Measurements from ENCODE around the gene KATNAL1.

The KATNAL1 gene

DNA sequence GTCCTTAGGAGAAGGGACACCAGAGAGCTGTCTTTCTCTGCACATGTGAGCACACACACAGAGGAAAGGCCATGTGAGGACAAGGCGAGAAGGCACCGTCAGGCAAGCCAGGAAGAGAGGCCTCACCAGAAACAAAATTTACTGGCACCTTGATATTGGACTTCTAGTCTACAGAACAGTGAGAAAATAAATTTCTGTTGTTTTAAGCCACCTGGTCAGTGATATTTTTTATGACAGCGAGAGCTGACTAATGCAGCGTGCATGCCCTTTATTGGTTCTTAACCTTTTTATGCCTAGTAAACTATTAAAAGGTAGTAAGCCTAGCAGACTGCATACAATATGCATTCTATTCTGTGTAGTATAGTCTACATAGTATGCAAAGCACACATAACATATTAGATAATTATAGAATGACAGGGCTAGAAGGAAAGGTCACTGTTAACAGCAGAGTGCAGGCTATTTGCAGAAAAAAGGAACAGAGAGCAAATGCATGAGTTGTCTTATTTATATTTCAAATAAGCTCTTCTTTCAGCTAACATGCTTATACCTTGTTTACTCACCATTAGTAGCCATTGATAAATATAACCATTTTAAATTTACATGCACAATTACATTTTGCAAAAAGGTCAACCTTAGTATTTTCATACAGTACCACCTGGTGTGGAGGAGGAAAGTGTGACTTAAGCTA, 25.2 kb upstream of the KATNAL1 start:
- no peak for DNase-seq

- no peak for DNase-seq
These were observed 24.0 kb upstream of the KATNAL1 start for GRCh38 chr13:30331331-30331771.

GRCh38 chr13:30329009-30329585, 21.7 kb upstream of the KATNAL1 start:
- DNase-seq, result no peak

DNA sequence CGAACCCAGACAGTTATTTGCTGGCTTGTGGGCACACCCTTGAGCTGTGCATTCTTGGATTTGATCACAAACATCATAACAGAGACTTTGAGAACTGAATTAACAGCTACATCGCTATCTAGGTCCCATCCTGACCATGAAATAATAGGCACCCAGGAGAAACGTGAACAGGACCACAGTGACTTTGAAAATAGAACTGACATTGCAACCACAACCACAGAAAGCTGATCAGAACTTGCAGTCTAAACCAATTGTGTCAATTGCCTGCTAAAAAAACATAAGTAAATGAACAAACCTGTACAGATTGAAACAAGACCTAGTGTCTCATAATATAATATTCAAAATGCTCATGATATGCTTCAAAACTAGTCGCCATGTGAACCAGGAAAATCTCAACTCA, 18.3 kb upstream of the KATNAL1 start:
- DNase-seq, result no peak

GRCh38 chr13:30323524-30323923, 16.2 kb upstream of the KATNAL1 start:
- no peak for DNase-seq

- no peak for DNase-seq
These were observed 15.1 kb upstream of the KATNAL1 start for GRCh38 chr13:30322428-30322827.

- no peak for DNase-seq
These were observed 13.9 kb upstream of the KATNAL1 start for GRCh38 chr13:30321256-30321655.

DNA sequence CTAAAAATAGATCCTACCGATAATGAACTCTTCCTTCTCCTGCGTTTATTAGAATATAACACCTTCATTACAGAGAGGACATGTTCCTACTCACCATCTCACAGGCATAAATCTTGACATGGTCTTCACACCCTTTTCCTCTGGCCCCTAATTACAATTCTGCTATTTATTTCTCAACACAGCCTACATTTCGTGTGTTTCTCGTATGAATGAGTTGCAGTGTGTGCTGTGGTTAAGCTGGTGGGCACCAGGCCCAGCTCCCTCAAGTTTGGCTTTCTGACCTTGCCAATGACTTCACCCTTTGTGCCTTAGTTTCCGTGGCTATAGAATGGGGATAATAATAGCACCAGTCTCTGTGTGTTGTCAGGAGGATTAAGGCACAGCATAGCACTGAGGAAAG, 12.3 kb upstream of the KATNAL1 start:
- DNase-seq, result no peak

DNA sequence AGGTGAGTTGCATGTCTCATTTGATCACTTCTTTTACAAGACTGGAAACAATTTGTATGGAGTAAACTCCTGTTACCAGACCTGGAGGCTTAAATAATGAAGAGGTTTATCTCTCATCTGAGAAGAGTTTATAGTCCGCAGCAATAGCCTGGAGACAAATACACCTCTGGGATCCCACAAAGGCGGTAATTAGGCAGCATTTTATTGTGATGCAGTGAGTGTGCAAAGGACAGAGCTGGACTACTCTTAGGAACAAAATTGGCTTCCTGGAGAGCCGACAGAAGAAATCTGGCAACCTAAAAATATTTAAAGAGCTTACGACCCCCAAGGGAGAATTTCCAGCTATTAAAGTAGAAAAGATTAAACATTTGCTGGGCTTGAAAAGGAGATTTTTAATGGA, 11.8 kb upstream of the KATNAL1 start:
- no peak for DNase-seq

DNA sequence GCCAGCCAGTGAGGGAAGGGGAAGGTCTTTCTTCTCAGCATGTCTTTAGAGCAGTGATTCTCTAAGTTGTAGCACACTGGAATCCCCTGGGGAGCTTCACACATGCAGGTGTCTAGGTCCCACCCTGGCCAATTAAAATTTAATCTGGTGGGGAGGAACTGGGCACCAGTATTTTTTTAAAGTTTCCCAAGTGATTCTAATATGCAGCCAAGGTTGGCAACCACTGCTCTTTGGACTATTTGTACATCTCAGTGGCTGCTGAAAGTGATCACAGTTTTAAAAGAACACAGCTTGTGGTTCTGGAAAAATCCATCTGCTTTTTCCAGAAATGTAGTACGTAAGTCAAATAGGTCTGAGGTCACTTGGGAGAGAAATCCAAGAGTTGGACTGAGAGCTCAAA, 10.7 kb upstream of the KATNAL1 start:
- no peak for DNase-seq

DNA sequence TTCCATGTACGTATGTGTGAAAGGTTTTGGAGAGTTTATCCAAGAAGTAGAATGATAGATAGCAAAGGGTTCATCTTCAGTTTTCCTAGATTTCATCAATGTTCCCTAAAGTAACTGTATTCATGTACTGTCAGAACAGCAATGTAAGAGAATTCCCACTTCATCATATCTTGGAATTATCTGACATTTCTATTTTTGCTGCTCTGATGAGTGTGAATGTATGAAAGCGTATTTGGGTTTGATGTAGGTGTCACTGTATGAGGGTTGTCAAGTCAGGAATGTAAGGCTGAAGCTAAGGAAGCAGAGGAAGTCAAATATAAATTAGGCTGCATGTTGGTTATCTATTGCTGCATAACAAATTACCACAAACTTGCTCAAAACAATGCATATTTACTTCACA, 7.2 kb upstream of the KATNAL1 start:
- no peak for DNase-seq

- no peak for DNase-seq
These were observed 6.7 kb upstream of the KATNAL1 start for GRCh38 chr13:30314069-30314468.

GRCh38 chr13:30313311-30313710, 6.0 kb upstream of the KATNAL1 start:
- DNase-seq, result no peak

DNA sequence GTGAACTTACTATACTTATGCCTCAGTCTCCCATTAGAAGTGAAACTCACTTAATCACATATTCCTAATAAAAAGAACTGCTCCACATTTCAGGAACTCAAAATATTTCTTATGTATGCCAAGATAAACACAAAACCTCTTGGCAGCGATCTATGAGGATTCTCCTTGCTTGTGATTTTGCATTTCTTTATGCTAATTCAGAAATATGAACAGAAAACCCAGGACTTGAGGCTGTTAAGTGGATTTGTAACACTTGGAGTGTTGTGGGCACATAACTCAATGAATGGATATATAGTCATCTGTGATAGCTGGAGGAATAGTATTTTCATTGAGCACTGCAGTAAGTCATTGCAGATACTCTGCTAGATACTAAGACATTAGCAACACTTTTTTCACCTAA, 5.6 kb upstream of the KATNAL1 start:
- DNase-seq, result no peak

DNA sequence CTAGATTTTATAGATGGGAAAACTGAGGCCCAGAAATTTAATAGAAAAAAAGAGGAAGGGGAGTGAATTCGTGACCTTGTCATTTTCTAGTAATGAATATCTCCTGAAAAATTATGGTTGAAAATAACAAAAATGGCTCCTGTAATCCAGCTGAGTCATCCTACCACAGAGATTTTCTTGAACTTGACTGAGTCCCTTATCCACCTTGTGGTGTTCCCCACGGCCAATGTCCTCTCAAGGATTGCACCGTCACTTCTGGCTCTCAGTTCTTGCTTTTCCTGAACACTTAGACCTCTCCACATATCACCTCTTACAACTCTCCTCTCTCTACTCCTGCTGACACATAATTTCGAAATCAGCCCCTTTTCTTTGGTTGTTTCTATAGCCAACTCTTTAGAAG, 1.2 kb upstream of the KATNAL1 start:
- DNase-seq, result no peak

- DNase-seq, result no peak
These were observed 580 bp upstream of the KATNAL1 start for GRCh38 chr13:30307971-30308290.

- DNase-seq, result peak; percentile 91
These were observed 573 bp downstream of the KATNAL1 start for GRCh38 chr13:30306762-30307193.

DNA sequence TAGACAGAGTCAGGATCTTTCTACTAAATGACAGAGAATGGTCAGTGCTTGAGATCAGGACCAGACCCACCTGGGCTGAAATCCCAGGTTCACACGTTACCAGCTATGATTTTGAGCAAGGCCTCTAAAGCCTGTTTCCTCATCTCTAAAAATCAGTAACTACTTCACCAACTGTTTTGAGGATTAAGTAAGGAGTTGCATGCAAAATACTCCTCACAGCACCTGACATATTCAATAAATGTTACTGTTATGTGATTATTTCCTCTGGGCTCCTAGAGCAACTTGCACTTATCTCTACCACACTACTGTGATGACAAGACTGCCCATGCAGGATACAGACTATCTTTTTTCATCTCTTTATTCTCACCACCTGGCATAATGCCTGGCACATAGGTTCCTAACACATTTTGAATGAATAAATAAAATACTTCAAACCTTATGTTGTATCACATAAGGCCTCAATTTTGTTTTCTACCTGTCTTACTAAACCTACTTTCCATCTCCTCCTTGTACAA, 1.8 kb downstream of the KATNAL1 start:
- no peak for DNase-seq

- DNase-seq, result no peak
These were observed 4.1 kb downstream of the KATNAL1 start for GRCh38 chr13:30303269-30303668.

DNA sequence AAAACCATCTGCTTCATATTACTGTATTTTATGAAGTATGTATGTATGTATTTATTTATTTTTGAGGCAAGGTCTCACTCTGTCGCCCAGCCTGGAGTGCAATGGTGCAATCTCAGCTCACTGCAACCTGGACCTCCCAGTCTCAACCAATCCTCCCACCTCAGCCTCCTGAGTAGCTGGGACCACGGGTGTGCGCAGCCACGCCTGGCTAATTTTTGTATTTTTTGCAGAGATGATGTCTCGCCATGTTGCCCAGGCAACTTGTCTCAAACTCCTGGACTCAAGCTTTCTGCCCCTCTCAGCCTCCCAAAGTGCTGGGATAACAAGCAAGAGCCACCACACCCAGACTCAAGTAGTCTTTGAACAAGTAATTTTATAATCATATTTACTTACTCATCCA, 5.5 kb downstream of the KATNAL1 start:
- DNase-seq, result no peak

- DNase-seq, result no peak
These were observed 6.8 kb downstream of the KATNAL1 start for GRCh38 chr13:30300596-30300995.

GRCh38 chr13:30299786-30300185, 7.6 kb downstream of the KATNAL1 start:
- no peak for DNase-seq

- DNase-seq, result no peak
These were observed 12.2 kb downstream of the KATNAL1 start for GRCh38 chr13:30295116-30295515.

- no peak for DNase-seq
These were observed 13.3 kb downstream of the KATNAL1 start for GRCh38 chr13:30294004-30294403.

GRCh38 chr13:30292325-30292724, 15.0 kb downstream of the KATNAL1 start:
- no peak for DNase-seq
